T-cell (primary cell): Measurements from ENCODE around the gene LCE2D. TPM values are rescaled to one million over a fixed set of nuclear protein-coding genes. Genes with fewer than 3 reads are reported as not detected.
A peak's percentile ranks its signal among the peaks of the same experiment; 100 is the strongest.

Experiments used
- ATAC-seq, 4 experiments: fragments of 200-7000 bp in 3 of 4; fragments of 150-1000 bp in 1 of 4; cut with Tn5 transposase; replicated peaks in 1 of 4; 1 replicate in 3 of 4; 2 replicates in 1 of 4; pipeline ENCODE4 v1.10.0; 2021; ENCODE audit warnings: moderate library complexity in 3 of 4, mild to moderate bottlenecking in 2 of 4, moderate number of reproducible peaks in 1 of 4
- CTCF ChIA-PET, 2 donors: fragments of 300-600 bp; sonication (Branson Sonifier 250); formaldehyde crosslinking; loops; one replicate each; lab custom pipeline; 2022; ENCODE audit warnings: antibody characterized with exemption in 2 of 2; lab: Charles Lee
- POLR2A ChIA-PET, 2 donors: fragments of 300-600 bp; sonication (Branson Sonifier 250); formaldehyde crosslinking; loops; one replicate each; lab custom pipeline; 2022; ENCODE audit warnings: antibody characterized with exemption in 2 of 2; lab: Charles Lee
- DNase-seq, 35 experiments: peaks; one replicate each; pipeline versions ENCODE4 v3.0.0 to v3.0.0-alpha.2; 2013 to 2023
- H3K27ac ChIP-seq: one replicate; pipeline ENCODE4 v1.5.1; 2013; ENCODE audit warnings: low read length
- H3K27me3 ChIP-seq, 2 experiments: replicated peaks in 1 of 2; 1 replicate in 1 of 2; 2 replicates in 1 of 2; pipeline versions ENCODE4 v1.6.1 to v1.7.0; 2013; ENCODE audit warnings: low read length in 1 of 2, mixed read lengths in 1 of 2; ENCODE audit not compliant: control insufficient read depth in 2 of 2, insufficient read depth in 2 of 2; ENCODE audit errors: extremely low read depth in 1 of 2
- H3K36me3 ChIP-seq, 2 donors: 1 replicate in 1 of 2; 2 replicates in 1 of 2; pipeline versions ENCODE4 v1.6.1 to v1.7.0; 2013; ENCODE audit warnings: low read length in 1 of 2; ENCODE audit not compliant: control insufficient read depth in 2 of 2, insufficient read depth in 1 of 2; ENCODE audit errors: extremely low read depth in 1 of 2
- H3K4me1 ChIP-seq, 2 experiments: 1 replicate in 1 of 2; 2 replicates in 1 of 2; pipeline versions ENCODE4 v1.6.1 to v1.7.0; 2013; ENCODE audit warnings: low read length in 2 of 2, mixed read lengths in 1 of 2; ENCODE audit not compliant: insufficient read depth in 2 of 2, control insufficient read depth in 1 of 2; ENCODE audit errors: extremely low read depth in 1 of 2
- H3K4me3 ChIP-seq, 2 donors: 1 replicate in 1 of 2; 2 replicates in 1 of 2; pipeline versions ENCODE4 v1.5.1 to v1.7.0; 2013; ENCODE audit warnings: mild to moderate bottlenecking in 2 of 2, low read length in 1 of 2, moderate library complexity in 1 of 2; ENCODE audit not compliant: control insufficient read depth in 1 of 2; ENCODE audit errors: extremely low read depth in 1 of 2
- H3K9me3 ChIP-seq: 2 replicates; pipeline ENCODE4 v1.7.0; 2013
- H3K27ac Mint-ChIP-seq, 2 donors: one replicate each; pipeline ENCODE4 v1.8.0; 2020 to 2021; ENCODE audit warnings: mild to moderate bottlenecking in 2 of 2, mixed read lengths in 2 of 2
- H3K27me3 Mint-ChIP-seq, 2 donors: one replicate each; pipeline ENCODE4 v1.8.0; 2021 to 2022; ENCODE audit warnings: mixed read lengths in 2 of 2
- H3K36me3 Mint-ChIP-seq: one replicate; pipeline ENCODE4 v1.8.0; 2021; ENCODE audit warnings: mixed read lengths
- H3K4me1 Mint-ChIP-seq, 3 donors: one replicate each; pipeline ENCODE4 v1.8.0; 2020 to 2022; ENCODE audit warnings: mixed read lengths in 3 of 3, mild to moderate bottlenecking in 1 of 3
- H3K4me3 Mint-ChIP-seq, 3 donors: one replicate each; pipeline ENCODE4 v1.8.0; 2020 to 2022; ENCODE audit warnings: mild to moderate bottlenecking in 3 of 3, mixed read lengths in 3 of 3, moderate library complexity in 3 of 3
- H3K9me3 Mint-ChIP-seq, 3 donors: one replicate each; pipeline ENCODE4 v1.8.0; 2020 to 2022; ENCODE audit warnings: mixed read lengths in 3 of 3
- WGBS: methylation state at CpG from one replicate; pipeline ENCODE4 v1.1.5; 2013; ENCODE audit warnings: missing lambda C conversion rate; ENCODE audit not compliant: insufficient coverage; 5-methylcytosine and 5-hydroxymethylcytosine counted together
- total RNA-seq, 35 experiments: library from RNA in 6 of 35; stranded (reverse) in 6 of 35; fragments of 120-200 nt in 1 of 35; gene quantifications; one replicate each; pipeline versions ENCODE4 v1.2.1 to v1.2.4 and lab custom pipeline; 2013 to 2026

LCE2D gene, protein sequence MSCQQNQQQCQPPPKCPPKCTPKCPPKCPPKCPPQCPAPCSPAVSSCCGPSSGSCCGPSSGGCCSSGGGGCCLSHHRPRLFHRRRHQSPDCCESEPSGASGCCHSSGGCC
- total RNA-seq (not detected), total RNA-seq (lab: John Stamatoyannopoulos, UW) (0 reads per million in 29 experiments)
- total RNA-seq (2013) = not detected

DNA sequence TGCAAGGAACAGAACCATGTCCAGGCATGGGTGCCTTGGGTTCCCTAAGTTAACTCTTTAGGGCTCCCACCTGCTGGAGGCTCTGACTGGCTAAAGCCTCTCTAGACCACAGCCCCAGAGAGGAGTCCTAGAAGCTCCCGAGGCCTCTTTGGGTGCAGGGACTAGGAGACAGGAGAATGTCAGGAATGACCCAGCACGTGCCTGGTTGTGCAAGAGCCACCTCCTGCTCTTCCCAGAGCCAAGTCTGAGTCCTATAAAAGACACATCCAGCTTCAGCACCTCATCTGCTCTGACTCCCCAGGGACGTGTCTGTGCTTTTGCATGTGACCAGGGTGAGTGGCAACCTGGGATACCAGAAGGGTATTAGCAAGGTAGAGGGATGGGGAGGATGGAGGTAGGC is at the start of gene LCE2D:
LCE2D (plus strand) TSS at position 283 of the 400 bp plus-strand sequence. CDS start 726 bp downstream, outside the sequence.
- Histone ChIP-seq H3K4me1 (no peaks in the 10 kb centered on the region), H3K36me3 (no peaks in the 10 kb centered on the region), H3K4me3 (no peak within 1 kb of the TSS), H3K27ac (no peak within 1 kb of the TSS), H3K27me3 (peaks cover 0 to 14% of the 10 kb centered on the region in 2 experiments), H3K9me3 (no peaks in the 10 kb centered on the region)
- Mint-ChIP-seq H3K27ac (no peak within 1 kb of the TSS), H3K36me3 (no peaks in the 10 kb centered on the region), H3K9me3 (peaks cover 0 to 5% (median 0%) of the 10 kb centered on the region in 3 donors), H3K4me1 (no peaks in the 10 kb centered on the region), H3K4me3 (no peak within 1 kb of the TSS), H3K27me3 (peaks cover 16 to 26% of the 10 kb centered on the region in 2 donors)
- DNase-seq (no peak), ATAC-seq (no peak)
- 67% methylated on average over 1 of the region's 3 CpGs for WGBS
- ChIA-PET POLR2A (no interaction called here), CTCF (no interaction called here)

DNA sequence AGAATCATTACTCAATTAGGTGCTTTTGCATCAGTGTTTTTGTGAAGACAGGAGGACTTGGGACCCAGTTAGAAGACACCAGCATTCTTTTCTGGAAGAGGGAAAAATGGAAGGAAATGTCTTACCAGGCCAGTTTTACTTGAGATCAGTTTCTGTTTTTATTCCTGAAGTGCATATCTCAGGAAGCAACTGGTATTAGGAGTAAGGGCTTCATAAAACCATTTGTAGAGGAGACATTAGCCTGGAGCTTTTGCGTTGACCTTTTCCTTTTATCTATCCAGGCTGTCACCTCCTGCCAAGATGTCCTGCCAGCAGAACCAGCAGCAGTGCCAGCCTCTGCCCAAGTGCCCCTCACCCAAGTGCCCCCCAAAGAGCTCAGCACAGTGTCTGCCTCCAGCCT is 49.7 kb upstream of the LCE2D start, which contains the start of gene LCE3B:
LCE3B (plus strand) TSS at position 301 of the 400 bp plus-strand sequence; CDS start at position 301, 0 bp downstream.
- no peaks in the 10 kb centered on the region for H3K9me3 ChIP-seq
- Mint-ChIP-seq H3K9me3 (peaks cover 2 to 7% (median 3%) of the 10 kb centered on the region in 3 donors), H3K27me3 (peaks cover 0 to 52% of the 10 kb centered on the region in 2 donors), H3K27ac (no peak within 1 kb of the TSS), H3K4me3 (no peak within 1 kb of the TSS), H3K36me3 (no peaks in the 10 kb centered on the region), H3K4me1 (no peaks in the 10 kb centered on the region)
- no peak within 1 kb of the TSS for H3K4me3 ChIP-seq
- WGBS = no CpG with 5 or more reads among the region's 1 CpG
- ChIA-PET CTCF (no interaction called here), POLR2A (no interaction called here)
- no peak for DNase-seq
- H3K36me3 ChIP-seq = no peaks in the 10 kb centered on the region
- H3K27me3 ChIP-seq = no peaks in the 10 kb centered on the region
- H3K4me1 ChIP-seq = no peaks in the 10 kb centered on the region
- no peak within 1 kb of the TSS for H3K27ac ChIP-seq
- ATAC-seq = no peak

DNA sequence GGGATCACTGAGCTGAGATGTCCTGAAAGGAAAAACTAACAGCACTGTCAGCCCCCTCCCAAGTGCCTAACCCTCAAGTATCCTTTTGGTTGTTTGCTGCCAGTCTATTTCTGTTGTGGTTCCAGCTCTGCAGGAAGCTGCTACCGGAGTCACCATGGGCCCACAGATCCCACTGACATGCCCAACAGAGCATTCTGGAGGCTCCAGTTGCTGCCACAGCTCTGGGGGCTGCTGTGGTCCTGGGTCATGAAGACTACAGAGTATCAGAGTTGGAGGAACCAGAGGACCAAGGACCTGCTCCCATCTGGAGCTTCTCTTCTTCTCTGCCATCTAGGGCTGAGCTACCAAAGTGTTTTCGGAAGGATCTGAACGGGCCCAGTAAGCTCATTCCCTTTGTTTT is 41.2 kb upstream of the LCE2D start:
- Histone ChIP-seq H3K4me3 (no peak overlapping the region), H3K4me1 (no peaks in the 10 kb centered on the region), H3K36me3 (no peaks in the 10 kb centered on the region), H3K9me3 (no peaks in the 10 kb centered on the region), H3K27me3 (peaks cover 0 to 25% of the 10 kb centered on the region in 2 experiments), H3K27ac (no peak overlapping the region)
- ChIA-PET CTCF (interaction anchor here in 1 of 2 donors (0.7 kb wide), 1 partner anchor 22 kb away, joined by 3 read pairs; no protein-coding TSS in a partner anchor), POLR2A (no interaction called here)
- Mint-ChIP-seq H3K4me3 (no peak overlapping the region), H3K36me3 (no peaks in the 10 kb centered on the region), H3K27ac (no peak overlapping the region), H3K4me1 (peaks cover 0 to 5% (median 4%) of the 10 kb centered on the region in 3 donors), H3K27me3 (peaks cover 19 to 26% of the 10 kb centered on the region in 2 donors), H3K9me3 (peaks cover 6 to 12% (median 9%) of the 10 kb centered on the region in 3 donors)
- no peak for DNase-seq
- 72% methylated on average over 3 of the region's 3 CpGs for WGBS
- no peak for ATAC-seq

DNA sequence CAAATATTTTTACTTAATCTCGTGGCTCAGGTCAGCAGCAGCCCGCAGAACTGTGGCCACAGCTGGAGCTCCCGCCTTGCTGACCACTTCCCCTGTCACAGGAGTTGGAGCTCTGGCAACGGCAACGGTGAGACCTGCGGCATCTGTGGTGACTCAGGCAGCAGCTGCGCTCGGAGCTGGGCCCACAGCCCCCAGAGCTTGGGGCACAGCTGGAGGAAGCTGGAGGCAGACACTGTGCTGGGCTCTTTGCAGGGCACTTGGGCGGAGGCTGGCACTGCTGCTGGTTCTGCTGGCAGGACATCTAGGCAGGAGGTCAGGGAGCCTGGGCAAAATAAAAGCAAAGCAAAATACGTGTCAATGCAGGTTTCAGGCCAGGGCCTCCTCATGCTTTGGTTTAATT is 40.4 kb upstream of the LCE2D start, which contains the start of gene LCE3A:
LCE3A (minus strand) TSS at position 301 of the 400 bp plus-strand sequence; CDS start at position 301, 0 bp downstream.
- H3K4me3 ChIP-seq = no peak within 1 kb of the TSS
- H3K27me3 ChIP-seq = peaks cover 0 to 25% of the 10 kb centered on the region in 2 experiments
- no peak within 1 kb of the TSS for H3K27ac Mint-ChIP-seq
- H3K27me3 Mint-ChIP-seq = peaks cover 26 to 30% of the 10 kb centered on the region in 2 donors
- H3K4me3 Mint-ChIP-seq = no peak within 1 kb of the TSS
- CTCF ChIA-PET = no interaction called here
- H3K9me3 Mint-ChIP-seq = peaks cover 6 to 12% (median 9%) of the 10 kb centered on the region in 3 donors
- H3K9me3 ChIP-seq = no peaks in the 10 kb centered on the region
- H3K36me3 ChIP-seq = no peaks in the 10 kb centered on the region
- DNase-seq = no peak
- POLR2A ChIA-PET = no interaction called here
- H3K4me1 ChIP-seq = no peaks in the 10 kb centered on the region
- 29% methylated on average over 9 of the region's 10 CpGs for WGBS
- H3K36me3 Mint-ChIP-seq = no peaks in the 10 kb centered on the region
- H3K27ac ChIP-seq = no peak within 1 kb of the TSS
- H3K4me1 Mint-ChIP-seq = peaks cover 0 to 5% (median 4%) of the 10 kb centered on the region in 3 donors
- ATAC-seq = no peak

DNA sequence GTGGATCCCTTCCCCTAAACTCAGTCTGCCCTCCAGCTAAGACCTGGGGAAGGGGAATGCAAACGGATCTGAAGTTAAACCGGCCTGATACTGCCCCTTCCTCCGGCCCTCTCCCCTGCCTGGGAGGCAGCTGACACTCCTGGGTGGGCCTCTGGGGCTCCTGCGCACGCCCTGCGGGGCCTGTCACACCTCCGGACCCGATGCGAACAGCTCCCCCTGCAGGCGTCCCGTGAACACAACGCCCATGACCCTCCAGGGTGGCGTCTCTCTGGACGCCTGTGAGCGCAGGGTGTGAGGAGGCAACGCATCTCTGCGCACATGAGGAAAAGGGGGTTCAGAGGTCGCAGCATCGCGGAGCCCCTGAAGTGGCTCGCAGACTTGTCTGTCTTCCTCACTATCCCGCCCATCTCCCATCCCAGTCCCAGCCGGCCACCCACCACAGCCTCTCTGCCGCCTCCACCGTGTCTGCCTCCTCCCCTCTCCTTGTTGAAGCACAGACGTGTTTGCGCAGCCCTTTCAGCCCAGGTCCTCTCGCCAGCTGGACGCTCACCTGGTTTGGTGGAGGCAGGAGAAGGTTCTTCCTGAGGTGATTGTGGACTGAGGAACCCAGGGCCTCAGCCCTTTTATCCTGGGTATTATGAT is 39.9 kb upstream of the LCE2D start:
- Histone ChIP-seq H3K27me3 (peaks cover 0 to 28% of the 10 kb centered on the region in 2 experiments), H3K9me3 (no peaks in the 10 kb centered on the region), H3K4me1 (no peaks in the 10 kb centered on the region), H3K27ac (no peak overlapping the region), H3K36me3 (no peaks in the 10 kb centered on the region), H3K4me3 (no peak overlapping the region)
- H3K27ac Mint-ChIP-seq = no peak overlapping the region
- ChIA-PET POLR2A (no interaction called here), CTCF (no interaction called here)
- H3K27me3 Mint-ChIP-seq = peaks cover 30 to 31% of the 10 kb centered on the region in 2 donors
- 28% methylated on average over 17 of the region's 29 CpGs for WGBS
- peaks cover 5 to 11% (median 9%) of the 10 kb centered on the region in 3 donors for H3K9me3 Mint-ChIP-seq
- ATAC-seq (no peak), DNase-seq (peak in 4 of 35 experiments; percentile 0 to 5 (median 2))
- H3K4me3 Mint-ChIP-seq = no peak overlapping the region
- H3K4me1 Mint-ChIP-seq = peaks cover 0 to 5% (median 4%) of the 10 kb centered on the region in 3 donors
- H3K36me3 Mint-ChIP-seq = no peaks in the 10 kb centered on the region

DNA sequence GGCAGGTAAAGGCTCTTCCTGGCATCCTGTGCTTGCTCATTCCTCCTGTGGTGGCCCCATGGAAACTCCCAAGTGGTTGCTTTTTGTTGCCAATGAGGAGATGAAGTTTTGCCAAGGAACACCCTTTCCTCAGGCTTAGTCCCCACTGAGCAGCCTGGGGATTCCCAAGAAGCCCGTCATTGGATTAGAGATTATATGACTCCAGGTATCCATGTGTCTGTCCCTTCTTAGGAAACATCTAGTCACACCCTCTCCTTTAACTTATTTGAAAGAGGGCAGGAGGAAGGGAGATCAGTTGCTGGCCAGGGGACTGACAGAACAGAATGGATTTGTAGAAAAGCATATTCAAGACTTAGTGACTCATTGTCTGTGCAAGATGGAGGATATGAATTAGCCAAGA is 36.4 kb upstream of the LCE2D start:
- peaks cover 0 to 42% of the 10 kb centered on the region in 2 experiments for H3K27me3 ChIP-seq

More for the DNA sequence above, 36.4 kb upstream of the LCE2D start:
- H3K36me3 Mint-ChIP-seq = no peaks in the 10 kb centered on the region
- H3K4me1 ChIP-seq = no peaks in the 10 kb centered on the region
- H3K9me3 ChIP-seq = no peaks in the 10 kb centered on the region
- no peaks in the 10 kb centered on the region for H3K36me3 ChIP-seq
- H3K27ac Mint-ChIP-seq = no peak overlapping the region
- ATAC-seq (no peak), DNase-seq (no peak)
- ChIA-PET CTCF (no interaction called here), POLR2A (no interaction called here)
- H3K27me3 Mint-ChIP-seq = peaks cover 41 to 43% of the 10 kb centered on the region in 2 donors
- no peak overlapping the region for H3K4me3 Mint-ChIP-seq
- no CpG with 5 or more reads among the region's 1 CpG for WGBS
- peaks cover 0 to 5% (median 4%) of the 10 kb centered on the region in 3 donors for H3K4me1 Mint-ChIP-seq
- H3K4me3 ChIP-seq = no peak overlapping the region
- H3K9me3 Mint-ChIP-seq = no peaks in the 10 kb centered on the region
- H3K27ac ChIP-seq = no peak overlapping the region
